HUDEP-2 (cell line): ENCODE measurements around the gene MEIS3.
"Not testable (repeated sequence)": the region's sequence is repeated elsewhere in the genome, so short reads cannot be mapped to it uniquely, and the experiment has no call there.

ENCODE experiments used
- DNase-seq, 76 experiments: peaks; one replicate each; lab custom pipeline; 2025; ENCODE audit not compliant: unreplicated experiment in 76 of 76; lab: John Stamatoyannopoulos, UW

MEIS3 gene

DNA sequence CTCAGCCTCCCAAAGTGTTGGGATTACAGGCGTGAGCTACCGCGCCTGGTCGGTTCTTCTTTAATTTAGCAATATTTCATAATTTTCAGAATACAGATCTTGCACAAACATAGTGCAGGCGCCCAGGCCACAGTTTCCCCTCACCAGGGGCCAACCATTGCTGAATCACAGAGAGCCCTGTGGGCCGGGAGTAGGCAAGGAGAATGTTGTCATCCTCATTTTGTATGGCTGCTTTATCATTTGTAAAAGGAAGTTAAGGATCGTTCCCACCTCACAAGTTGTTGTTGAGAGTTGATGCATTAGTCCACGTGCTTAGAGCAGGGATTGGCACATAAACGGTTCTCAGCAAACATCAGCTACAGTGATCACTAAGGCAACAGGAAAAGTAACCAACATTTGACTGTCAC, 30.2 kb downstream of the MEIS3 start:
- DNase-seq = no peak

- DNase-seq = not testable (repeated sequence)
These were observed 30.6 kb downstream of the MEIS3 start for GRCh38 chr19:47388721-47389120.

DNA sequence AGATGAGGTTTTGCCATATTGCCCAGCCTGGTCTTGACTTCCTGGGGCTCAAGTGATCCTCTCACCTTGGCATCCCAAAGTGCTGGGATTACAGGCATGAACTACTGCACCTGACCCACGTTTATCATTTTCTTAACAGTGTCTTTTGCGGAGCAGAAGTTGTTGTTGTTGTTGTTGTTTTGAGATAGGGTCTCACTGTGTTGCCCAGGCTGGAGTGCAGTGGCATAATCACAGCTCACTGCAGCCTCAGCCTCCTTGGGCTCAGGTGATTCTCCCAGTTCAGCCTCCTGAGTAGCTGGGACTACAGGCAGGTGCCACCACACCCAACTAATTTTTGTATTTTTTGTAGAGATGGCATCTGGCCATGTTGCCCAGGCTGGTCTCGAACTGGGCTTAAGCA, 31.7 kb downstream of the MEIS3 start:
- not testable (repeated sequence) for DNase-seq

DNA sequence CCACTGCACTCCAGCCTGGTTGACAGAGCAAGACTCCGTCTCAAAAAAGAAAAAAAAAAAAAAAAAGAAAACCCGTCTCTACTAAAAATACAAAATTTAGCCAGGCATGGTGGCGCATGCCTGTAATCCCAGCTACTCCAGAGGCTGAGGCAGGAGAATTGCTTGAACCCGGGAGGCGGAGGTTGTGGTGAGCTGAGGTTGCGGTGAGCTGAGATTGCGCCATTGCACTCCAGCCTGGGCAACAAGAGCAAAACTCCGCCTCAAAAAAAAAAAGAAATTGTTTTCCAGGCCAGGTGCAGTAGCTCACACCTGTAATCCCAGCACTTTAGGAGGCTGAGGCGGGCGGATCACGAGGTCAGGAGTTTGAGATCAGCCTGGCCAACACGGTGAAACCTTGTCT, 32.7 kb downstream of the MEIS3 start:
- not testable (repeated sequence) for DNase-seq

DNA sequence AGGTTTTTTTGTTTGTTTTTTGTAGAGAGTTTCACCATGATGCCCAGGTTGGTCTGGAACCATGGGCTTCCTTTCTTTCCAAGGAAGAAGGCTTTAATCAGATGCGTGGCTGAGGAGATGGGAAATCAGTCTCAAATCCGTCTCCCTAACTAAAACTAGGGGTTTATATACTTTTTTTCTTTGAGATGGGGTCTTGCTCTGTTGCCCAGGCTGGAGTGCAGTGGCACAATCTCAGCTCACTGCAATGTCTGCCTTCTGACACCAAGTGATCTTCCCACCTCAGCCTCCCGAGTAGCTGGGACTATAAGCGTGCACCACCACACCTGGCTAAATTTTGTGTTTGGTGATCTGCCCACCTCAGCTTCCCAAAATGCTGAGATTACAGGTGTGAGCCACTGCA, 34.8 kb downstream of the MEIS3 start:
- DNase-seq = not testable (repeated sequence)

- DNase-seq = not testable (repeated sequence)
These were observed 35.4 kb downstream of the MEIS3 start for GRCh38 chr19:47383890-47384289.

- DNase-seq = no peak
These were observed 37.6 kb downstream of the MEIS3 start for GRCh38 chr19:47381653-47382279.

- DNase-seq = no peak
These were observed 38.2 kb downstream of the MEIS3 start for GRCh38 chr19:47381121-47381520.

GRCh38 chr19:47380559-47380958, 38.8 kb downstream of the MEIS3 start:
- no peak for DNase-seq

DNA sequence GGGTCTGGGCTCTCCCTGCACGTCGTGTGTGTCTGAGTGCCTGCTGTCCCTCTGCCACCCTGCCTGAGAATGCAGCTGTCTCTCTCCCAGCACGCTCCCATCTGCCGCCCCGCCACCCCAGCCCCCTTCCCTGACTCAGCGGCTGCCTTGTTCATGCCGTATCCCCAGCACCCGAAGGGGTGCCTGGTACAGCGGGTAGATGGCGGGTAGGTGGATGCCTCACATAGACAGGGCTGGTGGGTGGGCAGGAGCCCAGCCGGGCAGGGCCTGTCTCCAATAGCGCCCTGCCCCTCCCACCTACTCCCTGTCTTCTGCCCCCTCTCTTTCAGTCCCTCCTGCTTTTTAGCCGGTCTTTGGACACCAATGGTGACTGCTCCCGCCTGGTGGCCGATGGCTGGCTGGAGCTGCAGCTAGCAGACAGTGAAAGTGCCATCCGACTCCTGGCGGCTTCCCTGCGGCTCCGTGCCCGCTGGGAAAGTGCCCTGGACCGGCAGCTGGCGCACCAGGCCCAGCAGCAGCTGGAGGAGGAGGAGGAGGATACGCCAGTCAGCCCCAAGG, 39.9 kb downstream of the MEIS3 start:
- DNase-seq = no peak

GRCh38 chr19:47378246-47378645, 41.1 kb downstream of the MEIS3 start:
- no peak for DNase-seq

- no peak for DNase-seq
These were observed 41.5 kb downstream of the MEIS3 start for GRCh38 chr19:47377801-47378200.

DNA sequence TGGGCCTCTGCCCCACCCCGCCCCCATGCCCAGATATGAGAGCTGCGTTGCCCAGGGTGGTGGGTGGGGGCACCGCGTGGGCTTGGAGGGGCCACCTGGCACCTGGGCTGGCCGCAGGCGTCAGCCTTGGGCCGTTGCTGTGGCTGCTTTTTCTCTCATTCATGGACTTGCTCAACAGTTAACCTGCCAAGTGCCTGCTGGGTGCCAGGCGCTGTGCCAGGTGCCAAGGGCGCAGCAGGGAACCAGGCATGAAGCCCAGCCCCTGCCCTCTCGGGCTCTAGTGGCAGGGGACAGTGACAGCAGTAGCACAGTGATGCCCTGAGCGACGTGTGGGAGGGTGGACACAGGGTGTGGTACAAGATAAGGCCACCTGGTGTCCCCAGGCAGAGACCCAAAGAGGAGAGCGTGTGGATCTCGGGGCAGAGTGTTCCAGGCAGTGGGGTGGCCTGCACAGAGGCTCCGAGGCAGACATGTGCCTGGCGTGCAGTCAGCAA, 42.1 kb downstream of the MEIS3 start:
- peak in 73 of 76 experiments; percentile 18 to 89 (median 77) for DNase-seq

DNA sequence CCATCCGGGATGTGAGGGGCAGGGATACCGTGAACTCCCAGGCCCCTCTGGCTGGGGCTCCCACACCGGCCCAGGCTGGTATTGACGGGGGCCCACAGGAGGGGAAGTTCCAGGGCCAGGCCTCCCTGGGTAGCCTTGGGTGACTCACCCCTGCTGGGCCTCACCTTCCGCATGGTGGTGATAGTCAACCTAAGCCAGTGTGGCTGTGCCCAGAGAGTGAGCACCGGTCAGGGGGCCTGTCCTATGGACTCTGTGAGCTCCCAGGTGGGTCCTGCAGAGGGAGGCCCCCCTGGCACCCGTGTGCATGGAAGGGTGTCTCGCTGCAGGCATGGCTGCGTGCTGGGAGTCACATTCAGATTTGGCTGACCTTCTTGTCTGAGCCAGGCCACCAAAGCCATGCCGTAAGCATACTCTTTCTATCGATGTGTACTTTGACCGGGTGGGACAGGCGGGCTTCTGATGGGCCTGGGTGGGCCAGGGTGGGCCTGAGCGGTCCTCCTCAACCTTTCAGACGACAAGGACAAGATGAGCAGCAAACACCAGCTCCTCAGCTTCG, 42.7 kb downstream of the MEIS3 start:
- peak in 6 of 76 experiments; percentile 10 to 42 (median 26) for DNase-seq

GRCh38 chr19:47375694-47376588, 43.4 kb downstream of the MEIS3 start:
- DNase-seq = no peak

DNA sequence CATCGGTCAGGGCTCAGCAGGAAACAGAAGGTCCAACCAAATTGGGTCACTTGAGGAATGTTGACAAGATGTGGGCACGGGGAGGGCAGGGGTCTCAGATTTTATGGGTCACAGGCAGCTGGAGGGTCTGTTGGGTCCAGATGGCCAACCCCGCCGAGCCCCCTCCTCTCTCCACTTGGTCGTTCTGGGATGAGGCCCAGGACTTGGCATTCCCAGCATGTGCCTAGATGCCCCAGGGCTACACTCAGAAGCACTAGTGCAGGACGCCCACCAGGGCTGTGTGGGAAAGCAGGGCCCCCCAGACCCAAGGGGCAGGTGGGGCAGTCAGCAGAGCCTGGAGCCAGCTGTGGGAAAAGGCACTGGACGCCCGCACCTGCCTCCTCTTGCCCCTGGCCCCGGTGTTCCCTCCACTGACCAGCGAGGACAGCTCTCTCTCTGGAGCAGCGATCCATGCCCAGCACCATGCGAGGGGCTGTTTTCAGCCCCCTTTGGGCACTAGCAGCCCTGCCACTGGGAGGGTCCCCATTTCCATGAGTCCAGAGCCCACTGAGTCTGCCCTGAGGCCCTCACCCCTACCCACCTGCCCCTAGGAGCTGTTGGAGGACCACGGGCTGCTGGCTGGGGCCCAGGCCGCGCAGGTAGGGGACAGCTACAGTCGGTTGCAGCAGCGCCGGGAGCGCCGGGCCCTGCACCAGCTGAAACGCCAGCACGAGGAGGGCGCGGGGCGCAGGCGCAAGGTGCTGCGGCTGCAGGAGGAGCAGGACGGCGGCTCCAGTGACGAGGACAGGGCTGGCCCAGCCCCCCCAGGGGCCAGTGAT, 44.2 kb downstream of the MEIS3 start:
- no peak for DNase-seq

- no peak for DNase-seq
These were observed 45.8 kb downstream of the MEIS3 start for GRCh38 chr19:47373246-47374240.

GRCh38 chr19:47372603-47373002, 46.7 kb downstream of the MEIS3 start:
- DNase-seq = no peak

GRCh38 chr19:47371261-47371660, 48.1 kb downstream of the MEIS3 start:
- DNase-seq = no peak
